ENCODE measurements around the gene TRAP1. TPM values are rescaled to one million over a fixed set of nuclear protein-coding genes. Genes with fewer than 3 reads are reported as not detected.

The TRAP1 gene
- total RNA-seq, 4 donors from 2014 or later, result 31.8 to 231 (median 57.1) TPM

DNA sequence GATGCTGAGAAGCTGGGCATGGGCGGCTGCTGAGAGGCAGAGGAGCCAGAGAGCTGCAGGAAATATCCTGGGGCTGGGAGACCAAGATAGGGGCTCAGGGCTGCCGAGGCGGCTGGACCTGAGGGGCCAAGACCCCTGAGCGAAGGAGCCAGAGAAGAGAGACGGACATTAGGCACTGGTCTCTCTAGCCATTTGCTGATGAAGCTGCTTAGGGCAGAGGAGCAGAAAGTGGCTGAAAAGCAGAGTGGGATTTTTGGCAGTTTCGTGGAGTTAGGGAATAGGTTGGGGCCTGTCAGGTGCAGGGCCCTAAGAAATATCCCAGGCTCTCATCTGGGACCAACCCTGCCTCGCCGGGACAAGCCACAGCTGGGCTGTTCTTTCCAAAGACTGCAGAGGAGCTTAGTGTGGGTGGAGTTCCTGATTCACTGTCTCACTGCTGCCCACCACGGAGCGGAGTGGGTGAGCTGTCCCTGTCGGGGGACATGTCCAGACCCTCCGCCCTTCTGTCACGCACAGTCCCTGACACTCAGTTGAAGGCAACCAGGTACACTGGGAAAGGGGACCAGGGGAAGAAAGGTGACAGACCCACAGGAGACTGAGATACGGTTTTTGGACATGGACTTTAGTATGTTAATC lies 74.1 kb downstream of the TRAP1 start:
- Histone ChIP-seq H3K36me3 (no peaks in the 10 kb centered on the region), H3K27ac (no peak overlapping the region), H3K27me3 (no peaks in the 10 kb centered on the region), H3K4me3 (no peak overlapping the region), H3K9me3 (no peaks in the 10 kb centered on the region), H3K4me1 (peaks cover 3 to 40% (median 28%) of the 10 kb centered on the region in 4 donors)
- TF ChIP-seq, protein P1, sequence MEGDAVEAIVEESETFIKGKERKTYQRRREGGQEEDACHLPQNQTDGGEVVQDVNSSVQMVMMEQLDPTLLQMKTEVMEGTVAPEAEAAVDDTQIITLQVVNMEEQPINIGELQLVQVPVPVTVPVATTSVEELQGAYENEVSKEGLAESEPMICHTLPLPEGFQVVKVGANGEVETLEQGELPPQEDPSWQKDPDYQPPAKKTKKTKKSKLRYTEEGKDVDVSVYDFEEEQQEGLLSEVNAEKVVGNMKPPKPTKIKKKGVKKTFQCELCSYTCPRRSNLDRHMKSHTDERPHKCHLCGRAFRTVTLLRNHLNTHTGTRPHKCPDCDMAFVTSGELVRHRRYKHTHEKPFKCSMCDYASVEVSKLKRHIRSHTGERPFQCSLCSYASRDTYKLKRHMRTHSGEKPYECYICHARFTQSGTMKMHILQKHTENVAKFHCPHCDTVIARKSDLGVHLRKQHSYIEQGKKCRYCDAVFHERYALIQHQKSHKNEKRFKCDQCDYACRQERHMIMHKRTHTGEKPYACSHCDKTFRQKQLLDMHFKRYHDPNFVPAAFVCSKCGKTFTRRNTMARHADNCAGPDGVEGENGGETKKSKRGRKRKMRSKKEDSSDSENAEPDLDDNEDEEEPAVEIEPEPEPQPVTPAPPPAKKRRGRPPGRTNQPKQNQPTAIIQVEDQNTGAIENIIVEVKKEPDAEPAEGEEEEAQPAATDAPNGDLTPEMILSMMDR (IDR thresholded peaks at IDR 0.05), result no peak
- TF ChIP-seq POLR2A (IDR thresholded peaks at IDR 0.05) (no peak), POLR2AphosphoS5 (IDR thresholded peaks at IDR 0.05) (no peak), EP300 (IDR thresholded peaks at IDR 0.05; ENCODE audit: low read depth) (no peak)
- intact Hi-C loops (cut with DNase I; ENCODE audit: low total_unique reads), result no loop called here
- DNase-seq, result no peak
- in situ Hi-C loops (cut with MboI; ENCODE audit: low pct_ligation_motif_present in 1 of 4, low pct_unique_long_range_greater_than_20kb in 1 of 4, low sequenced_read_pairs in 3 of 4), result no loop called here
- 91 to 100% methylated on average over 1 to 14 of the region's 14 CpGs for whole genome bisulfite sequencing, 2 donors (ENCODE audit: low coverage in 1 of 2)

DNA sequence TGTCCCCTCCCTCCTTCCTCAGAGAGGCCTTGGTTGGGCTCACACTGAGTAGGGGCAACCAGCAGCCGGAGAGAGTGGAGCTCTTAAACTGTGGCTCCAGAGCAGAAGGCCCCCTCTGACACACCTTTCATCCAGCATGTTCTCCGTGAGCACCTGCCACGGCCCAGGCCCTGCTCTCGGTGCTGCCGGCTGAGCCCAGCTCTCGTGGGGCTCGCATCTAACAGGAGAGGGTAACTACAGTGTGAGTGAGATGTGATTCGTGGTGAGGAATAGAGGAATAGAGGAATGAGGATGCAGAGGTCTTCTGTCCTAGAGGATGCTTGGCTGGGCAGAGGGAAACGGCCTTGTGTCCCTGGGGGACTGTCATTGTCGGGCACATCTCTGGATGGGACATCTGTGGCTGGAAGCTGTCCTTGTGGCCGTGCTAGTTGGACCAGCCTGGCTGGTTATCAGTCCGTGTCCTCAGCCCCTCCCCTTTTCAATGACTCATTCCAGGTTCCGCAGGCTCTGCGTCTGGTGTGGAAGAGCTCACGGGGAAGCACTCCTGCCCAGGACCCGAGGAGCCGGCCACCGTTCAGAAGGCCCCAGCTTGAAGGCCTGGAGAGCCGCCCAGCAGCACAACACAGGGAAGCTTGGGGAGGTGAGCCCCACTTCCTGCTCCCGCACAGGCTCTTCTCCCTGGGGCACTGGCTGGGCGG lies 74.8 kb downstream of the TRAP1 start:
- Histone ChIP-seq H3K9me3 (no peaks in the 10 kb centered on the region), H3K4me1 (peaks cover 3 to 47% (median 30%) of the 10 kb centered on the region in 4 donors), H3K27ac (no peak overlapping the region), H3K36me3 (no peaks in the 10 kb centered on the region), H3K27me3 (no peaks in the 10 kb centered on the region), H3K4me3 (no peak overlapping the region)
- TF ChIP-seq EP300 (IDR thresholded peaks at IDR 0.05; ENCODE audit: low read depth), result no peak
- TF ChIP-seq, protein P1 (IDR thresholded peaks at IDR 0.05), result no peak
- no peak for TF ChIP-seq POLR2AphosphoS5 (IDR thresholded peaks at IDR 0.05)
- TF ChIP-seq POLR2A (IDR thresholded peaks at IDR 0.05), result no peak
- in situ Hi-C loops (cut with MboI; ENCODE audit: low pct_ligation_motif_present in 1 of 4, low pct_unique_long_range_greater_than_20kb in 1 of 4, low sequenced_read_pairs in 3 of 4), result no loop called here
- intact Hi-C loops (cut with DNase I; ENCODE audit: low total_unique reads), result no loop called here
- peak; percentile 42 for DNase-seq
- 70 to 81% methylated on average over 4 to 18 of the region's 21 CpGs for WGBS, 2 donors (ENCODE audit: low coverage in 1 of 2)

DNA sequence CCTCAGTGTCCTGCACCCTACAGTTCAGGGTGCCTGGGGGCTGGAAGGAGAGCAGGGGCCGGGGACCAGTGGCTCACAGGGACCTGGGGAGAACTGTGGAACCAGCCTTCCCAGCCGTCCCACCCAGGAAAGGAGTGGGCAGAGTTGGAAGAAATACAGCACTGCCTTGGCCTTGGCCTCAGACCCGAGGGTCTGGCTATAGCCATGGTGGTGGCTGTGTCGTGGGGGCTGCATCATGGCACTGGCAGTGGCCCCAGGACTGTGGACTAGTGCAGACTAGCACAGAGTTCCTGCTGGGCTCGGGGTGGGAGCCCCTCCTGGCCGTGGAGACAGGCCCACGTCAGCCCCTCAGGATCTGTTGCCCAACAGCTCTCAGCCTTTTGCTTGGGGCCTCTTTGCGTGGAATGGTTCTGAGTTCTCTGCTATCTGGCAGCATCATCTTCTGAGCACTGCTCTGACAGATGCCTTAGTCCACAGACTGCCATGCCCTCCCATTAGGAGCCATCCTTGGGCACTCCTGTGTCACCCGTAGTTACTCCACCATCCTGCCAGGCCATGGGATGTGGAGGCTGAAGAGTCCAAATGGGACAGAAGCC lies 75.4 kb downstream of the TRAP1 start:
- Histone ChIP-seq H3K4me3 (no peak overlapping the region), H3K36me3 (no peaks in the 10 kb centered on the region), H3K27ac (no peak overlapping the region), H3K27me3 (no peaks in the 10 kb centered on the region), H3K4me1 (peaks cover 3 to 49% (median 30%) of the 10 kb centered on the region in 4 donors), H3K9me3 (no peaks in the 10 kb centered on the region)
- WGBS, 2 donors (ENCODE audit: low coverage in 1 of 2), result 87% methylated on average over 9 of the region's 9 CpGs; no CpG with 5 or more reads in 1 of the 2 donors
- in situ Hi-C loops (cut with MboI; ENCODE audit: low pct_ligation_motif_present in 1 of 4, low pct_unique_long_range_greater_than_20kb in 1 of 4, low sequenced_read_pairs in 3 of 4) (no loop called here), intact Hi-C loops (cut with DNase I; ENCODE audit: low total_unique reads) (no loop called here)
- no peak for TF ChIP-seq EP300 (IDR thresholded peaks at IDR 0.05; ENCODE audit: low read depth)
- no peak for TF ChIP-seq POLR2AphosphoS5 (IDR thresholded peaks at IDR 0.05)
- TF ChIP-seq, protein P1 (IDR thresholded peaks at IDR 0.05), result no peak
- no peak for TF ChIP-seq POLR2A (IDR thresholded peaks at IDR 0.05)
- no peak for DNase-seq

All from transverse colon (tissue), 4 donors.